WTC11 (cell line): ENCODE results near the gene FDXR. TPM values are rescaled to one million over a fixed set of nuclear protein-coding genes. Genes with fewer than 3 reads are reported as not detected.

Experiments
- ATAC-seq: fragments of 200-7000 bp; cut with Tn5 transposase; 2 replicates; pipeline ENCODE4 v1.10.0; 2021; ENCODE audit warnings: mild to moderate bottlenecking, moderate library complexity
- CTCF ChIA-PET: fragments of 300-600 bp; sonication (Branson Sonifier 250); formaldehyde crosslinking; loops from one replicate; lab custom pipeline; 2021; ENCODE audit warnings: antibody characterized with exemption; lab: Charles Lee
- POLR2A ChIA-PET: fragments of 350-600 bp; sonication (Branson Sonifier 250); formaldehyde crosslinking; loops from one replicate; lab custom pipeline; 2021; ENCODE audit warnings: antibody characterized with exemption; lab: Charles Lee
- DNase-seq: peaks from one replicate; pipeline ENCODE4 v3.0.0; 2021; ENCODE audit warnings: low spot score
- H3K27ac Mint-ChIP-seq: 2 replicates; pipeline ENCODE4 v1.8.0; 2021; ENCODE audit warnings: mixed read lengths
- H3K27me3 Mint-ChIP-seq: 2 replicates; pipeline ENCODE4 v1.8.0; 2021; ENCODE audit warnings: low read depth, mild to moderate bottlenecking, moderate library complexity, mixed read lengths
- H3K36me3 Mint-ChIP-seq: 2 replicates; pipeline ENCODE4 v1.8.0; 2021; ENCODE audit warnings: mixed read lengths
- H3K4me1 Mint-ChIP-seq: 2 replicates; pipeline ENCODE4 v1.8.0; 2022; ENCODE audit warnings: mixed read lengths
- H3K4me3 Mint-ChIP-seq: 2 replicates; pipeline ENCODE4 v1.8.0; 2021; ENCODE audit warnings: mild to moderate bottlenecking, moderate library complexity, mixed read lengths
- H3K9me3 Mint-ChIP-seq: 2 replicates; pipeline ENCODE4 v1.8.0; 2021; ENCODE audit warnings: mixed read lengths
- FOXP1 ChIP-seq: sonication (generic); formaldehyde crosslinking; IDR thresholded peaks from 2 replicates; pipeline ENCODE4 v1.8.0; 2022; ENCODE audit warnings: missing genetic modification reagents, mild to moderate bottlenecking, moderate library complexity, borderline replicate concordance
- MLX ChIP-seq: sonication (generic); formaldehyde crosslinking; IDR thresholded peaks from 2 replicates; pipeline ENCODE4 v1.8.1; 2023; ENCODE audit warnings: mild to moderate bottlenecking, missing genetic modification reagents, moderate library complexity
- NFATC4 ChIP-seq: fragments of 250-450 bp; sonication (Bioruptor Pico); IDR thresholded peaks from 2 replicates; pipeline ENCODE4 v1.9.0; 2021; ENCODE audit warnings: mild to moderate bottlenecking
- NR2C2 ChIP-seq: sonication (generic); formaldehyde crosslinking; IDR thresholded peaks from 2 replicates; pipeline ENCODE4 v1.8.0; 2022; ENCODE audit warnings: mild to moderate bottlenecking, missing genetic modification reagents
- SP1 ChIP-seq: sonication (generic); formaldehyde crosslinking; conservative IDR thresholded peaks from 2 replicates; pipeline ENCODE4 v1.8.1; 2022; ENCODE audit warnings: missing genetic modification reagents
- TEAD4 ChIP-seq: sonication (generic); formaldehyde crosslinking; IDR thresholded peaks from 2 replicates; pipeline ENCODE4 v1.8.0; 2022; ENCODE audit warnings: mild to moderate bottlenecking, missing genetic modification reagents
- ZBTB21 ChIP-seq: sonication (generic); formaldehyde crosslinking; IDR thresholded peaks from 2 replicates; pipeline ENCODE4 v1.8.1; 2023; ENCODE audit warnings: mild to moderate bottlenecking, missing genetic modification reagents, borderline replicate concordance
- ZNF219 ChIP-seq: sonication (generic); formaldehyde crosslinking; IDR thresholded peaks from 2 replicates; pipeline ENCODE4 v1.8.0; 2023; ENCODE audit warnings: missing genetic modification reagents, mild to moderate bottlenecking, borderline replicate concordance
- ZNF416 ChIP-seq: fragments of 250-450 bp; sonication (Bioruptor Pico); IDR thresholded peaks from 2 replicates; pipeline ENCODE4 v1.9.0; 2021; ENCODE audit warnings: mild to moderate bottlenecking, inconsistent platforms
- ZNF425 ChIP-seq: fragments of 250-450 bp; sonication (Bioruptor Pico); conservative IDR thresholded peaks from 2 replicates; pipeline ENCODE4 v1.9.0; 2021; ENCODE audit warnings: mild to moderate bottlenecking
- ZSCAN18 ChIP-seq: fragments of 250-450 bp; sonication (Bioruptor Pico); IDR thresholded peaks from 2 replicates; pipeline ENCODE4 v2.1.2; 2022; ENCODE audit warnings: mild to moderate bottlenecking, moderate library complexity
- total RNA-seq: library from RNA; stranded (reverse); gene quantifications from 3 replicates; pipeline ENCODE4 v1.2.3, GENCODE V29; 2021
- TF ChIP-seq, protein P1 (sequence below): fragments of 200-600 bp; IDR thresholded peaks from 2 replicates; pipeline ENCODE4 v1.8.0; 2022; ENCODE audit warnings: antibody characterized with exemption
- TF ChIP-seq, protein P2 (sequence below): sonication (generic); formaldehyde crosslinking; IDR thresholded peaks from 2 replicates; pipeline ENCODE4 v1.8.0; 2023; ENCODE audit warnings: missing genetic modification reagents, mild to moderate bottlenecking, borderline replicate concordance
- TF ChIP-seq, protein P3 (sequence below): sonication (generic); formaldehyde crosslinking; IDR thresholded peaks from 2 replicates; pipeline ENCODE4 v1.8.1; 2023; ENCODE audit warnings: mild to moderate bottlenecking, missing genetic modification reagents, borderline replicate concordance
- TF ChIP-seq, protein P4 (sequence below): sonication (generic); formaldehyde crosslinking; conservative IDR thresholded peaks from 2 replicates; pipeline ENCODE4 v1.8.1; 2022; ENCODE audit warnings: mild to moderate bottlenecking, missing genetic modification reagents
- TF ChIP-seq, protein P5 (sequence below): sonication (generic); formaldehyde crosslinking; IDR thresholded peaks from 2 replicates; pipeline ENCODE4 v1.8.0; 2022; ENCODE audit warnings: mild to moderate bottlenecking, missing genetic modification reagents

FDXR gene
- total RNA-seq, 1 experiment from 2014 or later = 52.8 TPM

- TF ChIP-seq, protein P1, sequence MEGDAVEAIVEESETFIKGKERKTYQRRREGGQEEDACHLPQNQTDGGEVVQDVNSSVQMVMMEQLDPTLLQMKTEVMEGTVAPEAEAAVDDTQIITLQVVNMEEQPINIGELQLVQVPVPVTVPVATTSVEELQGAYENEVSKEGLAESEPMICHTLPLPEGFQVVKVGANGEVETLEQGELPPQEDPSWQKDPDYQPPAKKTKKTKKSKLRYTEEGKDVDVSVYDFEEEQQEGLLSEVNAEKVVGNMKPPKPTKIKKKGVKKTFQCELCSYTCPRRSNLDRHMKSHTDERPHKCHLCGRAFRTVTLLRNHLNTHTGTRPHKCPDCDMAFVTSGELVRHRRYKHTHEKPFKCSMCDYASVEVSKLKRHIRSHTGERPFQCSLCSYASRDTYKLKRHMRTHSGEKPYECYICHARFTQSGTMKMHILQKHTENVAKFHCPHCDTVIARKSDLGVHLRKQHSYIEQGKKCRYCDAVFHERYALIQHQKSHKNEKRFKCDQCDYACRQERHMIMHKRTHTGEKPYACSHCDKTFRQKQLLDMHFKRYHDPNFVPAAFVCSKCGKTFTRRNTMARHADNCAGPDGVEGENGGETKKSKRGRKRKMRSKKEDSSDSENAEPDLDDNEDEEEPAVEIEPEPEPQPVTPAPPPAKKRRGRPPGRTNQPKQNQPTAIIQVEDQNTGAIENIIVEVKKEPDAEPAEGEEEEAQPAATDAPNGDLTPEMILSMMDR = no peak
- TF ChIP-seq, protein P2, sequence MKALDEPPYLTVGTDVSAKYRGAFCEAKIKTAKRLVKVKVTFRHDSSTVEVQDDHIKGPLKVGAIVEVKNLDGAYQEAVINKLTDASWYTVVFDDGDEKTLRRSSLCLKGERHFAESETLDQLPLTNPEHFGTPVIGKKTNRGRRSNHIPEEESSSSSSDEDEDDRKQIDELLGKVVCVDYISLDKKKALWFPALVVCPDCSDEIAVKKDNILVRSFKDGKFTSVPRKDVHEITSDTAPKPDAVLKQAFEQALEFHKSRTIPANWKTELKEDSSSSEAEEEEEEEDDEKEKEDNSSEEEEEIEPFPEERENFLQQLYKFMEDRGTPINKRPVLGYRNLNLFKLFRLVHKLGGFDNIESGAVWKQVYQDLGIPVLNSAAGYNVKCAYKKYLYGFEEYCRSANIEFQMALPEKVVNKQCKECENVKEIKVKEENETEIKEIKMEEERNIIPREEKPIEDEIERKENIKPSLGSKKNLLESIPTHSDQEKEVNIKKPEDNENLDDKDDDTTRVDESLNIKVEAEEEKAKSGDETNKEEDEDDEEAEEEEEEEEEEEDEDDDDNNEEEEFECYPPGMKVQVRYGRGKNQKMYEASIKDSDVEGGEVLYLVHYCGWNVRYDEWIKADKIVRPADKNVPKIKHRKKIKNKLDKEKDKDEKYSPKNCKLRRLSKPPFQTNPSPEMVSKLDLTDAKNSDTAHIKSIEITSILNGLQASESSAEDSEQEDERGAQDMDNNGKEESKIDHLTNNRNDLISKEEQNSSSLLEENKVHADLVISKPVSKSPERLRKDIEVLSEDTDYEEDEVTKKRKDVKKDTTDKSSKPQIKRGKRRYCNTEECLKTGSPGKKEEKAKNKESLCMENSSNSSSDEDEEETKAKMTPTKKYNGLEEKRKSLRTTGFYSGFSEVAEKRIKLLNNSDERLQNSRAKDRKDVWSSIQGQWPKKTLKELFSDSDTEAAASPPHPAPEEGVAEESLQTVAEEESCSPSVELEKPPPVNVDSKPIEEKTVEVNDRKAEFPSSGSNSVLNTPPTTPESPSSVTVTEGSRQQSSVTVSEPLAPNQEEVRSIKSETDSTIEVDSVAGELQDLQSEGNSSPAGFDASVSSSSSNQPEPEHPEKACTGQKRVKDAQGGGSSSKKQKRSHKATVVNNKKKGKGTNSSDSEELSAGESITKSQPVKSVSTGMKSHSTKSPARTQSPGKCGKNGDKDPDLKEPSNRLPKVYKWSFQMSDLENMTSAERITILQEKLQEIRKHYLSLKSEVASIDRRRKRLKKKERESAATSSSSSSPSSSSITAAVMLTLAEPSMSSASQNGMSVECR (CRISPR knock-in tag) = no peak
- TF ChIP-seq SP1 (CRISPR knock-in tag) (no peak), ZSCAN18 (CRISPR knock-in tag) (no peak), NFATC4 (CRISPR knock-in tag) (no peak)
- TF ChIP-seq, protein P3, sequence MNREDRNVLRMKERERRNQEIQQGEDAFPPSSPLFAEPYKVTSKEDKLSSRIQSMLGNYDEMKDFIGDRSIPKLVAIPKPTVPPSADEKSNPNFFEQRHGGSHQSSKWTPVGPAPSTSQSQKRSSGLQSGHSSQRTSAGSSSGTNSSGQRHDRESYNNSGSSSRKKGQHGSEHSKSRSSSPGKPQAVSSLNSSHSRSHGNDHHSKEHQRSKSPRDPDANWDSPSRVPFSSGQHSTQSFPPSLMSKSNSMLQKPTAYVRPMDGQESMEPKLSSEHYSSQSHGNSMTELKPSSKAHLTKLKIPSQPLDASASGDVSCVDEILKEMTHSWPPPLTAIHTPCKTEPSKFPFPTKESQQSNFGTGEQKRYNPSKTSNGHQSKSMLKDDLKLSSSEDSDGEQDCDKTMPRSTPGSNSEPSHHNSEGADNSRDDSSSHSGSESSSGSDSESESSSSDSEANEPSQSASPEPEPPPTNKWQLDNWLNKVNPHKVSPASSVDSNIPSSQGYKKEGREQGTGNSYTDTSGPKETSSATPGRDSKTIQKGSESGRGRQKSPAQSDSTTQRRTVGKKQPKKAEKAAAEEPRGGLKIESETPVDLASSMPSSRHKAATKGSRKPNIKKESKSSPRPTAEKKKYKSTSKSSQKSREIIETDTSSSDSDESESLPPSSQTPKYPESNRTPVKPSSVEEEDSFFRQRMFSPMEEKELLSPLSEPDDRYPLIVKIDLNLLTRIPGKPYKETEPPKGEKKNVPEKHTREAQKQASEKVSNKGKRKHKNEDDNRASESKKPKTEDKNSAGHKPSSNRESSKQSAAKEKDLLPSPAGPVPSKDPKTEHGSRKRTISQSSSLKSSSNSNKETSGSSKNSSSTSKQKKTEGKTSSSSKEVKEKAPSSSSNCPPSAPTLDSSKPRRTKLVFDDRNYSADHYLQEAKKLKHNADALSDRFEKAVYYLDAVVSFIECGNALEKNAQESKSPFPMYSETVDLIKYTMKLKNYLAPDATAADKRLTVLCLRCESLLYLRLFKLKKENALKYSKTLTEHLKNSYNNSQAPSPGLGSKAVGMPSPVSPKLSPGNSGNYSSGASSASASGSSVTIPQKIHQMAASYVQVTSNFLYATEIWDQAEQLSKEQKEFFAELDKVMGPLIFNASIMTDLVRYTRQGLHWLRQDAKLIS = no peak
- TF ChIP-seq, protein P4, sequence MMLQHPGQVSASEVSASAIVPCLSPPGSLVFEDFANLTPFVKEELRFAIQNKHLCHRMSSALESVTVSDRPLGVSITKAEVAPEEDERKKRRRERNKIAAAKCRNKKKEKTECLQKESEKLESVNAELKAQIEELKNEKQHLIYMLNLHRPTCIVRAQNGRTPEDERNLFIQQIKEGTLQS (CRISPR knock-in tag) = no peak
- TF ChIP-seq, protein P5, sequence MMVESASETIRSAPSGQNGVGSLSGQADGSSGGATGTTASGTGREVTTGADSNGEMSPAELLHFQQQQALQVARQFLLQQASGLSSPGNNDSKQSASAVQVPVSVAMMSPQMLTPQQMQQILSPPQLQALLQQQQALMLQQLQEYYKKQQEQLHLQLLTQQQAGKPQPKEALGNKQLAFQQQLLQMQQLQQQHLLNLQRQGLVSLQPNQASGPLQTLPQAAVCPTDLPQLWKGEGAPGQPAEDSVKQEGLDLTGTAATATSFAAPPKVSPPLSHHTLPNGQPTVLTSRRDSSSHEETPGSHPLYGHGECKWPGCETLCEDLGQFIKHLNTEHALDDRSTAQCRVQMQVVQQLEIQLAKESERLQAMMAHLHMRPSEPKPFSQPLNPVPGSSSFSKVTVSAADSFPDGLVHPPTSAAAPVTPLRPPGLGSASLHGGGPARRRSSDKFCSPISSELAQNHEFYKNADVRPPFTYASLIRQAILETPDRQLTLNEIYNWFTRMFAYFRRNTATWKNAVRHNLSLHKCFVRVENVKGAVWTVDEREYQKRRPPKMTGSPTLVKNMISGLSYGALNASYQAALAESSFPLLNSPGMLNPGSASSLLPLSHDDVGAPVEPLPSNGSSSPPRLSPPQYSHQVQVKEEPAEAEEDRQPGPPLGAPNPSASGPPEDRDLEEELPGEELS (CRISPR knock-in tag) = no peak
Measured at GRCh38 chr17:74863420-74864296, 9.1 kb downstream of the FDXR start (continued).

GRCh38 chr17:74862919-74863318, 9.9 kb downstream of the FDXR start:
- Mint-ChIP-seq H3K27ac (no peak overlapping the region), H3K36me3 (peaks cover 9% of the 10 kb centered on the region; the same call in 1 of the 2 replicates), H3K9me3 (no peaks in the 10 kb centered on the region), H3K4me3 (no peak overlapping the region), H3K4me1 (peaks cover 16% of the 10 kb centered on the region), H3K27me3 (peaks cover 43% of the 10 kb centered on the region)
- no peak for DNase-seq
- ChIA-PET CTCF (interaction anchor here (0.6 to 14.0 kb wide), 56 partner anchors 8 to 617 kb away, joined by 3 to 347 read pairs (median 6); partner anchors contain the start of genes FADS6, FDXR, GGA3 and HID1), POLR2A (interaction anchor here (0.9 to 2.2 kb wide), 5 partner anchors 10 to 98 kb away, joined by 3 to 8 read pairs (median 6); partner anchors contain the start of gene FDXR)
- no peak for ATAC-seq
- no peak for TF ChIP-seq ZNF219 (CRISPR knock-in tag)
- no peak for TF ChIP-seq TEAD4 (CRISPR knock-in tag)
- no peak for TF ChIP-seq FOXP1 (CRISPR knock-in tag)
- TF ChIP-seq MLX (CRISPR knock-in tag) = no peak
- TF ChIP-seq, protein P4 (CRISPR knock-in tag) = no peak
- no peak for TF ChIP-seq ZNF416 (CRISPR knock-in tag)
- no peak for TF ChIP-seq ZNF425 (CRISPR knock-in tag)
- TF ChIP-seq ZBTB21 (CRISPR knock-in tag) = no peak
- no peak for TF ChIP-seq NR2C2 (CRISPR knock-in tag)
